Activated CD8-positive, alpha-beta memory T cell treated with anti-CD3 and anti-CD28 coated beads, Interleukin-2, amount 50 U/mL, for 24 hours (primary cell): ENCODE results near the gene SLC38A3.

Experiments used
- DNase-seq: peaks from one replicate; pipeline ENCODE4 v3.0.0-alpha.2; 2020; ENCODE audit errors: extremely low read depth

The SLC38A3 gene

GRCh38 chr3:50169232-50169832 is 35.7 kb upstream of the SLC38A3 start:
- no peak for DNase-seq

- DNase-seq: no peak
Observed at GRCh38 chr3:50169858-50170257, 35.2 kb upstream of the SLC38A3 start.

DNA sequence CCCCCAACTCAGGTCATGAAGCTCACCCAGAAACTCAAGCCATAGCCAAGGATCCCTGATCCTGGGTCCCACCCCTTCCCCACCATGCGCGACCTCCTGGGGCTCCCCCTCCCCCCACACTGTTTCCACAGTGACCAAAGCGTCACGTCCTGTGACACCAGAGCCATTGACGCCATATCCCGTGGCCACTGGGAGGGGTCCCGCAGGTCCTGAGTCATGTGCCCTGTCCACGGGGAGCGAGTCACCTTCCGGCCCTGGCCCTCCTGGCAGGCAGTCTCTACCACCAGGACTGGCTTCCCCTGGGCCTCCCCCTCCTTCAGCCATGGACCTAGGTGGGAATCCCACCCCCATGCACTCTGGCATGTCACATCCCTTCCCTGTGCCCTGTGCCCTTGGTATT is 34.4 kb upstream of the SLC38A3 start:
- no peak for DNase-seq

DNA sequence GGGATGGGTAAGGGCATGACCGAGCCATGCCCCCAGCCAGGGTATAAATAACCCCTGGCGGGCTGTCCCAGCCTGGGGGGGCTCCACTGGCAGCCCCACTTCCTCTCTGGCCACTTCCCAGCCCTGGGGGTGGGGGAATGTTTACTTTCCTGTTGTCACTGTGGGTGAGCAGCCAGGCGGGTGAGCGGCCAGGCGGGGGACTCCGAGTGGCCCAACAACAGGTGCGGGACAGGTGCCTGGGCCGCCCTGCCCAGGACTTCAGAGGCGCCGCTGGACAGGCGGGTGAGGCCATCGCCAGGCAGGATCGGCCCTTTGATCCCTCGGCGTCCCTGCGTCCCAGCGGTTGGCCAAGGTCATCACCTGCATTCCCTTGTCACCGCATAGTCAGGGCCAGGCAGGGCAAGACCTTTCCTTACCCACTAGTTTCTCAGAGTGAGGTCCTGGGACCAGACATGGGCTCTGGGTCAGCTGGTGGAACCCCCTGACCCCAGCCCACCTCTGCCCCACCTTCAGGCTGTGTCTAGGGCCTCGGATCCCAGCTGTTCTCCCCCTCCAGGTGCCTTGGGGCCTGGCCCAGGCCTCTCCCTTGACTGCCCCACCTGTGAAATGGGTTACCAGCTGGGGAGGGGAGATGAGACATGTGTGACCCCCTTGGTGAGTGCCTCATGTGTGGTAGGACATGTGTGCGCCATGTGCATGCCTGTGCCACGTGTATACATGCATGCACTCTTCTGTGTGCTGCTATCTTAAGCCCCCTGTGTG is 33.4 kb upstream of the SLC38A3 start:
- DNase-seq: no peak

GRCh38 chr3:50172626-50173220 is 32.3 kb upstream of the SLC38A3 start:
- DNase-seq: no peak

GRCh38 chr3:50173685-50174516 is 31.2 kb upstream of the SLC38A3 start:
- DNase-seq: no peak

DNA sequence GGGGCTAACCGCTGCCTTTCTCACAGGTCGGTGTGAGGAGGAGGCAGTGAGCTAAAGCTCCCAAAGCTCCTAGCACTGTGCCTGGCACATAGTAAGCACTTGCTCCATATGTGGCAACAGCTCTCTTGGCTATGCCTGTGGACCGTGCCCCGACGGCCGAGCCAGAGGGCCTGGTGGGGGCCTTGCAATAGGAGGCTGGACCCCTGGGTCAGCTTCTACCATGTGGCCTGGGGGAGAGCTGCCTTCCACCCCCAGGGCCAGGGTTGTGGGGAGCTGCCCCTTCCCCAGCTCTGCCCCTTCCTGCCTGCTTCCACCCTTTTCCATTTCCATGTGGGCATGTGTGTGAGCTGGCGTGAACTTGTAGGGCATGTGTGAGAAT is 30.6 kb upstream of the SLC38A3 start:
- DNase-seq: no peak

- no peak for DNase-seq
Observed at GRCh38 chr3:50174947-50175524, 30.0 kb upstream of the SLC38A3 start.

- no peak for DNase-seq
Observed at GRCh38 chr3:50177346-50177745, 27.7 kb upstream of the SLC38A3 start.

- DNase-seq: no peak
Observed at GRCh38 chr3:50179710-50180109, 25.4 kb upstream of the SLC38A3 start.

GRCh38 chr3:50181985-50182384 is 23.1 kb upstream of the SLC38A3 start:
- DNase-seq: no peak

DNA sequence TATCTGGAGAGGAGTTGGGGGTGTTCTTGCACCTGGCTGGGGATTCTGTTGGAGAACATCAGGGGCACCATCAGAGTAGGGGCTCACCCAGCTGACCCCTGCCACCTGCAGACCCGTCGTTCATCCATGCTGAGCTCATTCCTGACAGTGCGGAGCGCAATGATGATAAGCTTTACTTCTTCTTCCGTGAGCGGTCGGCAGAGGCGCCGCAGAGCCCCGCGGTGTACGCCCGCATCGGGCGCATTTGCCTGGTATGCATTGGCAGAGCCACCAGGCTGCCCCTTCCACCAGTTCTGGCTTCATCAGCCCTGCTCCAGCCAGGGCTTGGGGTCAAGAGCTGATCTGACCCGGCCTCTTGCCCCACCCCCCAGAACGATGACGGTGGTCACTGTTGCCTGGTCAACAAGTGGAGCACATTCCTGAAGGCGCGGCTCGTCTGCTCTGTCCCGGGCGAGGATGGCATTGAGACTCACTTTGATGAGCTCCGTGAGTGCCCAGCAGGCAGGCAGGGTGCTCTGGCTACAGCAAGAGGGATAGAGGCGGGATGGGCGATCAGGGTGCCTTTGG is 22.5 kb upstream of the SLC38A3 start:
- no peak for DNase-seq

GRCh38 chr3:50183755-50184154 is 21.3 kb upstream of the SLC38A3 start:
- DNase-seq: no peak

DNA sequence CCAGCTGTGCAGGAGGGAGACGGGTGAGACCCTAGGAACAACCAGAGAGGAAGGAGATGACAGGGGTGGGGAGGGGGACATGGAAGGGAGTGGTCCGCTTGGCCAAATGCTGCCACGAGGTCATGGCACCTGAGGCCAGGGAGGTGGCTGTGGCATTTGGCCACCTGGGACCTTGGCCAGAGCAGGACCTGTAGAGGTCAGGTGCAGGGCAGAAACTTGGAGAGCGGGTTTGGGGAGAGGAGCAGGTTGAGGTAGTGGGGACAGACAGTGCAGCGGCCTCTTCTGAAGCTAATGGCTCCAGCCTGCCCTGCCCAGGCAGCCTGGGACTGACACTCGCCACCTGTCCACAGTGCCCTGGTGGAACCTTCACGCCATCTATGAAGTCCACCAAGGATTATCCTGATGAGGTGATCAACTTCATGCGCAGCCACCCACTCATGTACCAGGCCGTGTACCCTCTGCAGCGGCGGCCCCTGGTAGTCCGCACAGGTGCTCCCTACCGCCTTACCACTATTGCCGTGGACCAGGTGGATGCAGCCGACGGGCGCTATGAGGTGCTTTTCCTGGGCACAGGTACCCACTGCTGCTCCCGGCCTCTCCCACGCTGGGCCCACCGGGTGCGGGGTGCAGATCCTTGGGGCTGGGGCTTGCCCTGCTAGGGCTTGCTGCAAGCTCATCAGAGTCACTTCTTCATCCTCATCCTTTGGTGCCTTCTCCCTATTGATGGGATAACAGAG is 20.7 kb upstream of the SLC38A3 start:
- no peak for DNase-seq

DNA sequence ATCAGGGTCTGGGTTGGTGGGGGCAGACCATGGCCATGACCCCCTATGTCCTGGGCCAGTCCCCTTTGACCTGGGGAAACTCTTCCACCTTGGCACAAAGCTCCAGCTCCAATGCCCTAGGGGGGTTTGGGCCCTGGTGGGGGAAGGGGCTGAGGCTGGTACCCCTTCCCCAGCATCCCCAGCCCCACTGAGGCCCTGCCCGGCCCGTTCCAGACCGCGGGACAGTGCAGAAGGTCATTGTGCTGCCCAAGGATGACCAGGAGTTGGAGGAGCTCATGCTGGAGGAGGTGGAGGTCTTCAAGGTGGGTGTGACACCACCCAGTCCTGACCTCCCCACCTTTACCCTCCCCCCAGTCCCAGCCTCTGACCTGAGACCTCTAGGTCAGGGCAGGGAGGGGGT is 19.8 kb upstream of the SLC38A3 start:
- no peak for DNase-seq

GRCh38 chr3:50186096-50186495 is 19.0 kb upstream of the SLC38A3 start:
- DNase-seq: no peak

DNA sequence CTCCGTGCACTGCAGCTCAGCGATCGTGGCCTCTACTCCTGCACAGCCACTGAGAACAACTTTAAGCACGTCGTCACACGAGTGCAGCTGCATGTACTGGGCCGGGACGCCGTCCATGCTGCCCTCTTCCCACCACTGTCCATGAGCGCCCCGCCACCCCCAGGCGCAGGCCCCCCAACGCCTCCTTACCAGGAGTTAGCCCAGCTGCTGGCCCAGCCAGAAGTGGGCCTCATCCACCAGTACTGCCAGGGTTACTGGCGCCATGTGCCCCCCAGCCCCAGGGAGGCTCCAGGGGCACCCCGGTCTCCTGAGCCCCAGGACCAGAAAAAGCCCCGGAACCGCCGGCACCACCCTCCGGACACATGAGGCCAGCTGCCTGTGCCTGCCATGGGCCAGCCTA is 17.3 kb upstream of the SLC38A3 start:
- no peak for DNase-seq

DNA sequence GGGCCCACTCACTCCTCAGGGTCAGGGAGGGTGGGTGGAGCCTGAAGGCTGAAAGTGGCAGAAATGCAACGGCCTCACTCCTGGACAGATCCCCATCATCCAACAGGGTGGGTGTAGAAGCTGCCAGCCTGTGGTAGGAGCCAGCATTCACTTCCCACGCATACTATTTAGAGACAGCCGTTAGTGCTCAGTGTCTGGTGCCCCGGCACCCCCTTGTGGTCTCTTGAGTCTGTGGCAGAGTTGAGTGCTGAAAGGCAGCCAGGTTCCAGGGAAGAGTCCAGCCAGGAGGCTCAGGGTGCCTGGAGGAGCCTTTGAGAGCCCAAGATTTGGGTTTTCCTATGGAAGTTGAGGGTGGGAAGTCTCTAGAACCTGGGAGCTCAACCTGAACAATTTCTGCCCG is 15.8 kb upstream of the SLC38A3 start:
- no peak for DNase-seq

DNA sequence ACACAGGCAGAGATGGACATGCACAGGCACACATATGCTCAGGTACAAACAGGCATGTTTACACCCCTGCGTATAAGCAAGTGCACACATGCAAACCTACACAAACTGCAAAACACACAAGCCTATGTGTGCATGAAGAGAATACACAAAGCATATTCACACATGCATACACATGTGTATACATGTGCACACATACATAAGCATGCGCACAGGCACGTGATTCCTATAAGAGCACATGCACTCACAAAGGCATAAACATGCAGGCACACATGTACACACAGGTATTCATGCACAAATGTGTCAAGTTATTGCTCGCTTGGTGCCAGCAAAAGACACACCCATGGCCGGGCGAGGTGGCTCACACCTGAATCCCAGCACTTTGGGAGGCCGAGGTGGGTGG is 15.1 kb upstream of the SLC38A3 start:
- no peak for DNase-seq

- no peak for DNase-seq
Observed at GRCh38 chr3:50190936-50191660, 14.0 kb upstream of the SLC38A3 start, which contains the start of gene GNAT1. TSS of gene GNAT1 (plus strand) at chr3:50191610. CDS start at chr3:50191726, 116 bp downstream.
